ENCODE measurements around the gene RPSA. TPM values are rescaled to one million over a fixed set of nuclear protein-coding genes. Genes with fewer than 3 reads are reported as not detected.

The RPSA gene
- total and polyA plus RNA-seq, 2 of the 4 experiments (the other 2 are of a cell fraction) = 1,415 to 2,710 TPM

DNA sequence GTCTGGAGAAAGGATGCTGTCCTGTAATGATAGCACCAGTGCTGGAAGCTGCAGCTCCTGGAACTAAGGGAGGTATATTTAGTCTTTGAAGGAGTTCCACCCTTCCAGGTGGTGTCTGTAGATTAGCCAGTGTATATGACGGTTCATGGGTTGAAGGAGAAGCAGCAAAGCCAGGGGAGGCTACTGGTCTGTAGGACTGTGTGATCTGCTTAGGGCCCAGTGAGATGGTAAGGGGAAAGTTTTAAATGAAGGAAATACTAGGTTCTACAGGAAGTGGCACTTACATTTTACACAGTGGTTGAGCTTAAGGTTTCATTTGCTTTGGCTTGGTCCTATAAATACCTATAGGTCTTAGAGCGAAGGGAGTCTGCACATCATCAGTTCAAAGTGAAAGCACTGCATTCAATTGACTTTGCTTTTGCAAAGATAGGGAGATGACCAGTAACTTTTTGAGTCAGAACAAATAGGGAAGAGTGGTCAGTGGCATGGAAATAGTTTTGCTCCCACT is 17.7 kb upstream of the RPSA start:
- H4K20me1 ChIP-seq (ENCODE audit: insufficient read depth, low read length) = peaks cover 40% of the 10 kb centered on the region
- no peak overlapping the region for H2BK5ac ChIP-seq (ENCODE audit: low read depth, low read length, poor library complexity, severe bottlenecking)
- no peak overlapping the region for H3K4ac ChIP-seq (ENCODE audit: low read depth, low read length)
- H4K91ac ChIP-seq (ENCODE audit: insufficient read depth, low read depth, low read length) = no peak overlapping the region
- in situ Hi-C loops (cut with MboI; ENCODE audit: low sequenced_read_pairs) (no loop called here), dilution Hi-C loops (cut with HindIII; ENCODE audit: low sequenced_read_pairs, unreplicated experiment) (no loop called here), intact Hi-C loops (cut with micrococcal nuclease) (no loop called here)
- peaks cover 17% of the 10 kb centered on the region; the same call in 1 of the 2 replicates for H3K9me1 ChIP-seq (ENCODE audit: insufficient read depth, low read length)
- no peak overlapping the region for H3K27ac ChIP-seq (ENCODE audit: insufficient read depth, low read length)
- no peak overlapping the region for H2AK5ac ChIP-seq (ENCODE audit: low read depth, low read length)
- H2AFZ ChIP-seq (replicated peaks; ENCODE audit: low read length, poor library complexity) = no peak overlapping the region
- no peak overlapping the region for H3K14ac ChIP-seq (replicated peaks; ENCODE audit: low read depth, low read length)
- peaks cover 23 to 62% of the 10 kb centered on the region in 2 experiments for H3K79me1 ChIP-seq (ENCODE audit: low read depth in 1 of 2, low read length in 2 of 2)
- H3K18ac ChIP-seq (ENCODE audit: low read depth, low read length) = no peak overlapping the region
- no peaks in the 10 kb centered on the region for H3K27me3 ChIP-seq (ENCODE audit: control insufficient read depth, insufficient read depth, low read length)
- no peak overlapping the region for H4K5ac ChIP-seq (ENCODE audit: low read depth, low read length)
- TF ChIP-seq RFX5 (IDR thresholded peaks at IDR 0.05; ENCODE audit: low read depth, low read length) (no peak), BHLHE40 (IDR thresholded peaks at IDR 0.05; ENCODE audit: low read depth, low read length) (no peak), NFE2L2 (IDR thresholded peaks at IDR 0.05; ENCODE audit: low read depth, low read length) (no peak), ELK1 (IDR thresholded peaks at IDR 0.05; ENCODE audit: borderline replicate concordance, low read depth, low read length) (no peak), RAD21 (IDR thresholded peaks at IDR 0.05; ENCODE audit: low read length) (no peak), RCOR1 (IDR thresholded peaks at IDR 0.05; ENCODE audit: insufficient replicate concordance, low read length) (no peak), SMC3 (IDR thresholded peaks at IDR 0.05; ENCODE audit: low read depth, low read length) (no peak), CEBPB (IDR thresholded peaks at IDR 0.05; ENCODE audit: low read depth, low read length) (no peak), MAFK (IDR thresholded peaks at IDR 0.05; ENCODE audit: low read depth, low read length) (no peak), MAZ (IDR thresholded peaks at IDR 0.05; ENCODE audit: borderline replicate concordance, low read depth, low read length) (no peak), USF2 (IDR thresholded peaks at IDR 0.05; ENCODE audit: low read depth, low read length) (no peak), CTCF (conservative IDR thresholded peaks at IDR 0.05; ENCODE audit: low read depth, low read length) (no peak), POLR2A (IDR thresholded peaks at IDR 0.05; ENCODE audit: low read depth, low read length) (no peak), FOS (IDR thresholded peaks at IDR 0.05; ENCODE audit: low read depth, low read length) (no peak), CHD1 (IDR thresholded peaks at IDR 0.05; ENCODE audit: low read depth, low read length) (no peak), MXI1 (IDR thresholded peaks at IDR 0.05; ENCODE audit: borderline replicate concordance, low read depth, low read length) (no peak)
- ATAC-seq (ENCODE audit: low read depth) (no peak), DNase-seq (no peak)
- WGBS, 2 experiments (ENCODE audit: extremely low coverage in 2 of 2, insufficient read length in 1 of 2) = no CpG with 5 or more reads among the region's 2 CpGs
- CTCF ChIA-PET = no interaction called here
- no peak overlapping the region for H3K23ac ChIP-seq (ENCODE audit: low read depth, low read length)
- no peak overlapping the region for H2BK15ac ChIP-seq (ENCODE audit: low read depth, low read length)
- H3K4me2 ChIP-seq (ENCODE audit: low read depth, low read length) = no peak overlapping the region
- POLR2A ChIA-PET (ENCODE audit: unreplicated experiment) = no interaction called here
- H2AK9ac ChIP-seq (replicated peaks; ENCODE audit: low read depth, low read length, poor library complexity) = no peak overlapping the region
- peaks cover 17% of the 10 kb centered on the region for H3K36me3 ChIP-seq (ENCODE audit: control insufficient read depth, insufficient read depth, low read length)
- H4K8ac ChIP-seq (ENCODE audit: low read depth in 2 of 2, low read length in 2 of 2) = no peak overlapping the region
- H3K56ac ChIP-seq (ENCODE audit: extremely low read depth, insufficient read depth, low read length) = no peak overlapping the region
- H3K4me1 ChIP-seq (ENCODE audit: control insufficient read depth, insufficient read depth, low read length) = peaks cover 4% of the 10 kb centered on the region; the same call in 1 of the 2 replicates
- BruUV-seq (replicated peaks) = no TSS peak
- no peak overlapping the region for H3K4me3 ChIP-seq (ENCODE audit: insufficient read depth, low read depth, low read length)
- no peak overlapping the region for H2BK120ac ChIP-seq (ENCODE audit: low read depth, low read length)
- no peak overlapping the region for H2BK20ac ChIP-seq (ENCODE audit: low read depth, low read length)
- H3K9ac ChIP-seq (ENCODE audit: low read depth, low read length) = no peak overlapping the region
- no peaks in the 10 kb centered on the region for H3K9me3 ChIP-seq (ENCODE audit: control insufficient read depth, insufficient read depth, low read length)
